ENCODE data around the gene PRDM16. TPM values are rescaled to one million over a fixed set of nuclear protein-coding genes. Genes with fewer than 3 reads are reported as not detected.

Gene PRDM16
- total RNA-seq, 2 donors from 2014 or later = 0.79 to 6.1 TPM

DNA sequence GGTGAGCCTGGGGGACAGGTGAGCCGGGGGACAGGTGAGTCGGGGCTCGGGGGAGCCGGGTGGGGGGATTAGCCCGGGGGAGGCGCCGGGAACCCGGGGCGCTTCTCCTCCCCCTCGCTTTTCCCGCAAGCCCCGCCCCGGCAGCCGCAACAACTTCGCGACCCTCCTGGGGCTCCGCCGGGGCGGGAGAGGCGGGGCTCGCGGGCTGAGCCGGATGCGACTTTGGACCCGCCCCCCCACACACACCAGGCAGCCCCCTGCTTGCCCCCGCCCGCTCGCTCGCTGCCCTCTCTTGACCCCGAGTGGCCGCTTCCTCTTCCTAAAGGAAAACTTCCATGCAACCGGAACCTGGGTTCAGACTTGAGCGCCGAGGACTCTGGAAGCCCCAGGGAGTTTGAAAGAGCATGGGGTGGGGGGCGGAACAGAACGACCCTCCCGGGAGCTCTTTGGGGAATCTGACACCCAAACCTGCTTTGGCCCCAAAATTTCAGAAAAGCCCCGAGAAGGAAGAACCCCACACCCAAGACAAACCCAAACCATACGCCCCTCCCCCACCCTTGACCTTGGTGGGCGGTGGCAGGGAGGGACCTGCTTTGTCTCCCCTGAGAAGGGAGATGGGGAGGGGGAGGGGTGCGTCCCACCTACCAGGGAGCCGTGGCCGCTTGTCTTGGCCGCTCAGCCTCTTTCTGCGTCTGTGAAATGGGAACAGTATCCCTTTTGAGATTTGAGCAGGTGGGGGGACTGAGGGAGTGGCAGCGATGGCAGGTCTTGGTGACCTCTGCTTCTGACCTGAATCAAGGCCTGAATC, 386.0 kb downstream of the PRDM16 start:
- Histone ChIP-seq H3K4me1 (peaks cover 40% of the 10 kb centered on the region), H3K9ac (ENCODE audit: low read depth in 2 of 2, low read length in 2 of 2) (peak overlapping the region; percentile 86 to 91), H3K36me3 (no peaks in the 10 kb centered on the region), H3K27ac (peak overlapping the region; percentile 91), H3K9me3 (no peaks in the 10 kb centered on the region), H3K27me3 (peaks cover 10% of the 10 kb centered on the region), H3K4me3 (peak overlapping the region; percentile 71)
- DNase-seq = peak; percentile 68
- intact Hi-C loops (cut with DNase I) = no loop called here
- TF ChIP-seq, protein P1, sequence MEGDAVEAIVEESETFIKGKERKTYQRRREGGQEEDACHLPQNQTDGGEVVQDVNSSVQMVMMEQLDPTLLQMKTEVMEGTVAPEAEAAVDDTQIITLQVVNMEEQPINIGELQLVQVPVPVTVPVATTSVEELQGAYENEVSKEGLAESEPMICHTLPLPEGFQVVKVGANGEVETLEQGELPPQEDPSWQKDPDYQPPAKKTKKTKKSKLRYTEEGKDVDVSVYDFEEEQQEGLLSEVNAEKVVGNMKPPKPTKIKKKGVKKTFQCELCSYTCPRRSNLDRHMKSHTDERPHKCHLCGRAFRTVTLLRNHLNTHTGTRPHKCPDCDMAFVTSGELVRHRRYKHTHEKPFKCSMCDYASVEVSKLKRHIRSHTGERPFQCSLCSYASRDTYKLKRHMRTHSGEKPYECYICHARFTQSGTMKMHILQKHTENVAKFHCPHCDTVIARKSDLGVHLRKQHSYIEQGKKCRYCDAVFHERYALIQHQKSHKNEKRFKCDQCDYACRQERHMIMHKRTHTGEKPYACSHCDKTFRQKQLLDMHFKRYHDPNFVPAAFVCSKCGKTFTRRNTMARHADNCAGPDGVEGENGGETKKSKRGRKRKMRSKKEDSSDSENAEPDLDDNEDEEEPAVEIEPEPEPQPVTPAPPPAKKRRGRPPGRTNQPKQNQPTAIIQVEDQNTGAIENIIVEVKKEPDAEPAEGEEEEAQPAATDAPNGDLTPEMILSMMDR (IDR thresholded peaks at IDR 0.05) = no peak

DNA sequence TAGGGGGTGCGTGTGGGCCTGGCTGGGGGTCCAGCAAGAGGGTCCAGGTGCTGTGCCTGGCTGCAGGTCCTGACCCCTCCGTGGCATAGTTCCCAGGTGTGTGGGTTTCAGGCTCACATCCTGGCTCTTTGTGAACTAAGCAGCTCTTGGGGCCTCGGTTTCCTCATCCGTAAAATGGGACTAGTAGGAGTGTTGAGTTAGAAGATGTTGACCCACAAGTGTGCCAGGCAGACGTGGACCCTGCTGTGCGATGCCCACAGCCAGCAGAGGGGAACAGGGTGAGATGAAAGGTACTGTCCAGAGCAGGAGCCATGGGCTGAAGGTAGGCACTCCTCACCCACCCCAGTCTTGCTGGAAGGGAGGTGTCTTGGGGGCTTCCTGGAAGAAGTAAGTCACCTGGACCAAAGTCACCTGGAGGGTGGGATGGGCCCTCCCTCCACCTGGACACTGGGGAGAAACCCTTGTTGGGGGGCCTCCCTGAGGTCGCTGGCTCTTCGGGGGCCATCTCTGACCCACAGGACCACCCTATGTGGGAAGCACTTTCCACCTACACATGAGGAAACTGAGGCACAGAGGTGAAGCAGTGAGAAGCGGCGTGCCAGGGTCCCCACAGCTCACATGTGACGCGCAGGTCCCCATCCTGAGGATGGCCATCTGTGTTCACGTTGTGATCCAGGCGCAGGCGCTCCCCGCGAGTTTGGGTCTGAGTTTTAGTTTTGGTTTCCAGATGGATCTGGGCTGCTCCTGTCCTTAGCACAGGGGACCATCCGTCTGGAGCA, 386.9 kb downstream of the PRDM16 start:
- TF ChIP-seq, protein P1 (IDR thresholded peaks at IDR 0.05) = no peak
- intact Hi-C loops (cut with DNase I) = no loop called here
- Histone ChIP-seq H3K9ac (ENCODE audit: low read depth in 2 of 2, low read length in 2 of 2) (peak overlapping the region; percentile 86 to 91), H3K36me3 (no peaks in the 10 kb centered on the region), H3K4me1 (peaks cover 45% of the 10 kb centered on the region), H3K27ac (peak overlapping the region; percentile 91), H3K27me3 (peaks cover 10% of the 10 kb centered on the region), H3K4me3 (peak overlapping the region; percentile 71), H3K9me3 (no peaks in the 10 kb centered on the region)
- DNase-seq = no peak

DNA sequence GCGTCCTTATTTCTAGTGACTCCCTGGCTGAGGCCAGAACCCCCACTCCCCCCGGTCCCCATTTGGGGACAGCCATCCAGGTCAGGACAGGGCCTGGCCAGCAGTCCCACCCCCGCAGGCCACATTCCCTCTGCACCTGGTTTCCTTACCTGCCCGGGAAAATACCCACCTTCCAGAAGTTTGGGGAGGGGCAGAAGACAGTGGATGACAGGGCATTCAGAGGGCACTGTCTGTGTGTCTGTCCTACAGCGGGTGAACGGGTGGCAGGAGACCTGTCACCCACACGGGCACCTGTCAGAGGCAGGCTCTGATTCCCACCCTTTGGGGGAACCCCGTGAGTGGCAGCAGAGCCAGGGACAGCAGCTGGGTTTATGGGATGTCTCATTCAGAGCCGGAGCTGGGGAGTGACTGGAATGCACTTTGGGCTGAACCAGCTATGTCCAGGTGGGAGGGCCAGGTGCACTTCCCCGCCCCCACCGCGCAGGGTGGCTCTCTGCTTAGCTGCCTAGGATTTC, 387.5 kb downstream of the PRDM16 start:
- Histone ChIP-seq H3K9ac (ENCODE audit: low read depth in 2 of 2, low read length in 2 of 2) (peak overlapping the region; percentile 52 to 91), H3K27me3 (peaks cover 10% of the 10 kb centered on the region), H3K4me1 (peaks cover 45% of the 10 kb centered on the region), H3K9me3 (no peaks in the 10 kb centered on the region), H3K27ac (peak overlapping the region; percentile 91), H3K4me3 (peak overlapping the region; percentile 71), H3K36me3 (no peaks in the 10 kb centered on the region)
- intact Hi-C loops (cut with DNase I) = no loop called here
- TF ChIP-seq, protein P1 (IDR thresholded peaks at IDR 0.05) = no peak
- peak; percentile 86 for DNase-seq

DNA sequence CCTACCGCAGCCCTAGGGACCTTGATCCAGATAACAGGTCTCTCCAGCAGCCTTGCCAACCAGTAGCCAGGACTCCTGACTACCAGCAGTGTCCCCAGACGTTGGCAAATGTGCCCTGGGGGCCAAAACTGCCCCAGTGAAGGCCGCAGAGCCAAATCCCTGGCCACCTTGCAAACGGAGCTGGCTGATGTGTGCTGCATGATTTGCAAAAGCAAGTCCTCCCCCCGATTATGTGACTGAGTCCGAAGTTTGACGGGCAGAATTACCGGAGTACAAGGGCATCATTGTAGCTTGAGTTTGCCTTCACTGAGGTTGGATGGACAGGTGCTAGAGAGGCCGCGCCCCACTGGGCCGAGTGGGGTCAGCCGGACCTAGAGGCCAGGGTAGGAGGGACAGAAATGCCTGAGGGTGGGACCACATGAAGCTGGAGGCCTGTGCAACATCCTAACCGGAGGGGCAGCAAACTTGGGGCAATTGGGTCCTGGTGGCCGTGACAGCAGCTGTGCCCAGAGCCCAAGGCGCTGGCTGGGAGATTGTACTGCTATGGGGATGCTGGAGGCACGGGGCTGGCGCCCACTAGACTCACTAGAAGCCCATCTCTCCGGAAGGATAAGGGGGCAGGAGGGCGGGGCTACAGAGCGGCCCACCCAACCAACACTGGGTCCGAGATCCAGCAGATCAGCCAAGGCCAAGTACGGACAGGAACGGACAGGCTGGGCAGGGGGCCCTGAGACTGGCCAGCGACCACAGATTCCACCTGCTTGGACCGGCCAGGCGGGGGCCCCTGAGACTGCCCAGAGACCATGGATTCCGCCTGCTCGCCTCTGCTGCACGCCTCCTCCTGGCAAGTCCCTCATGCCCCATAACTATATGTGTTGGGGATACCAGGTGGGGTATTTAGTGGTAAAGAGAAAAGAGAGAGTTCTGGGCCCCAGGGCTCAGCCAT, 388.2 kb downstream of the PRDM16 start:
- no peak for DNase-seq
- peak overlapping the region; percentile 91 for H3K27ac ChIP-seq
- intact Hi-C loops (cut with DNase I) = no loop called here
- H3K9ac ChIP-seq (ENCODE audit: low read depth in 2 of 2, low read length in 2 of 2) = peak overlapping the region; percentile 16 to 91
- peaks cover 45% of the 10 kb centered on the region for H3K4me1 ChIP-seq
- TF ChIP-seq, protein P1 (IDR thresholded peaks at IDR 0.05) = no peak
- no peaks in the 10 kb centered on the region for H3K36me3 ChIP-seq
- H3K4me3 ChIP-seq = no peak overlapping the region
- peaks cover 10% of the 10 kb centered on the region for H3K27me3 ChIP-seq
- H3K9me3 ChIP-seq = no peaks in the 10 kb centered on the region

All from colonic mucosa (tissue), 4 donors.